ENCODE measurements around the gene FAM25C.
"Not testable (repeated sequence)": the region's sequence is repeated elsewhere in the genome, so short reads cannot be mapped to it uniquely, and the experiment has no call there.

FAM25C gene

DNA sequence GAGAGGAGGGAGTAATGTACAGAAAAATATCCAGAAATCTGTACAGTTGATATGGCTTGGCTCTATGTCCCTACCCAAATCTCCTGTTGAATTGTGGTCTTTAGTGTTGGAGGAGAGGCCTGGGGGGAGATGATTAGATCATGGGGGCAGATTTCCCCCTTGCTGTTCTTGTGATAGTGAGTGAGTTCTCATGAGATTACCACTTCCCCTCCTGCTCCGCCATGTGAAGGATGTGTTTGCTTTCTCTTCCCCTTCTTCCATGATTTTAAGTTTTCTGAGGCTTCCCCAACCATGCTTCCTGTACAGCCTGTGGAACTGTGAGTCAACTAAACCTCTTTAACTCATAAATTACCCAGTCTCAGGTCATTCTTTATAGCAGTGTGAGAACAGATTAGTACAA, 52.2 kb downstream of the FAM25C start:
- not testable (repeated sequence) for DNase-seq

Data from NCI-H1048 (cell line).